Adrenal gland (tissue), 5 donors: ENCODE data around the gene HOXB7.

Experiments
- CTCF ChIP-seq, 6 experiments: fragments of 450-650 bp in 4 of 6; fragments of 200-600 bp in 2 of 6; sonication (generic) in 1 of 6; IDR thresholded peaks; 1 replicate in 5 of 6; 2 replicates in 1 of 6; pipeline versions ENCODE4 v1.5.1 to v1.8.0; 2016 to 2021; ENCODE audit warnings: antibody characterized with exemption in 6 of 6, mild to moderate bottlenecking in 2 of 6, moderate library complexity in 1 of 6
- POLR2A ChIP-seq, 2 donors: fragments of 450-650 bp; IDR thresholded peaks; one replicate each; pipeline ENCODE4 v1.6.1; 2017; ENCODE audit warnings: antibody characterized with exemption in 2 of 2, mild to moderate bottlenecking in 2 of 2, moderate library complexity in 1 of 2
- donor health status: DM: no; HTN: no; CAD: no.

GRCh38 chr17:48598736-48599135 is 12.1 kb downstream of the HOXB7 start:
- no peak for TF ChIP-seq CTCF (IDR thresholded peaks at IDR 0.05)
- no peak for TF ChIP-seq POLR2A (IDR thresholded peaks at IDR 0.05)
